Neuronal stem cell (in vitro differentiated cells): ENCODE measurements around the gene MAP6.

Source experiments
- DNase-seq: peaks from one replicate; pipeline ENCODE4 v3.0.0-alpha.2; 2013; ENCODE audit warnings: low spot score
- H2AFZ ChIP-seq: one replicate; pipeline ENCODE4 v1.6.1; 2013; ENCODE audit warnings: mild to moderate bottlenecking, low read length, inconsistent platforms
- H2AK5ac ChIP-seq: 2 replicates; pipeline ENCODE4 v1.6.1; 2013; ENCODE audit warnings: low read depth, mild to moderate bottlenecking, inconsistent platforms, low read length, moderate library complexity, mixed read lengths
- H2BK120ac ChIP-seq: 2 replicates; pipeline ENCODE4 v1.6.1; 2013; ENCODE audit warnings: low read depth, mild to moderate bottlenecking, inconsistent platforms, low read length, moderate library complexity, mixed read lengths
- H2BK12ac ChIP-seq: one replicate; pipeline ENCODE4 v1.6.1; 2013; ENCODE audit warnings: low read length, inconsistent platforms
- H2BK15ac ChIP-seq: 2 replicates; pipeline ENCODE4 v1.6.1; 2013; ENCODE audit warnings: mild to moderate bottlenecking, low read length, inconsistent platforms, mixed read lengths
- H2BK5ac ChIP-seq: one replicate; pipeline ENCODE4 v1.6.1; 2013; ENCODE audit warnings: inconsistent platforms, mild to moderate bottlenecking, low read length, moderate library complexity
- H3K14ac ChIP-seq: one replicate; pipeline ENCODE4 v1.6.1; 2013; ENCODE audit warnings: low read length, inconsistent platforms
- H3K18ac ChIP-seq: 2 replicates; pipeline ENCODE4 v1.6.1; 2013; ENCODE audit warnings: low read length, inconsistent platforms
- H3K23ac ChIP-seq: 2 replicates; pipeline ENCODE4 v1.6.1; 2013; ENCODE audit warnings: low read depth, mild to moderate bottlenecking, mixed read lengths, low read length, inconsistent platforms; ENCODE audit not compliant: poor library complexity
- H3K27ac ChIP-seq: replicated peaks from 3 replicates; pipeline ENCODE4 v1.5.1; 2013; ENCODE audit warnings: low read length, inconsistent platforms
- H3K27me3 ChIP-seq, 3 experiments: 2 replicates each; pipeline ENCODE4 v1.6.1; 2013; ENCODE audit warnings: low read length in 3 of 3, mild to moderate bottlenecking in 2 of 3, inconsistent platforms in 1 of 3, low read depth in 1 of 3, mixed read lengths in 1 of 3, moderate library complexity in 1 of 3; ENCODE audit not compliant: control insufficient read depth in 3 of 3, insufficient read depth in 3 of 3
- H3K36me3 ChIP-seq, 2 donors: replicated peaks in 1 of 2; 2 replicates each; pipeline ENCODE4 v1.6.1; 2013; ENCODE audit warnings: low read length in 2 of 2; ENCODE audit not compliant: control insufficient read depth in 2 of 2, insufficient read depth in 2 of 2
- H3K4ac ChIP-seq: 2 replicates; pipeline ENCODE4 v1.6.1; 2013; ENCODE audit warnings: inconsistent platforms, mild to moderate bottlenecking, low read length, moderate library complexity
- H3K4me1 ChIP-seq, 2 donors: 1 replicate in 1 of 2; 2 replicates in 1 of 2; pipeline ENCODE4 v1.6.1; 2013; ENCODE audit warnings: low read length in 2 of 2, low read depth in 1 of 2; ENCODE audit not compliant: control insufficient read depth in 2 of 2, insufficient read depth in 1 of 2
- H3K4me2 ChIP-seq: one replicate; pipeline ENCODE4 v1.6.1; 2013; ENCODE audit warnings: mild to moderate bottlenecking, low read length, inconsistent platforms; ENCODE audit not compliant: insufficient read depth, poor library complexity, severe bottlenecking
- H3K4me3 ChIP-seq, 2 donors: 2 replicates each; pipeline ENCODE4 v1.5.1; 2013; ENCODE audit warnings: low read length in 2 of 2, mild to moderate bottlenecking in 2 of 2, inconsistent platforms in 1 of 2, moderate library complexity in 1 of 2
- H3K79me1 ChIP-seq: one replicate; pipeline ENCODE4 v1.6.1; 2013; ENCODE audit warnings: low read depth, mild to moderate bottlenecking, inconsistent platforms, low read length, moderate library complexity
- H3K9ac ChIP-seq: one replicate; pipeline ENCODE4 v1.6.1; 2013; ENCODE audit warnings: mild to moderate bottlenecking, low read depth, low read length, inconsistent platforms; ENCODE audit not compliant: poor library complexity
- H3K9me3 ChIP-seq, 2 donors: replicated peaks in 1 of 2; 2 replicates each; pipeline versions ENCODE3 to v1.6.1; 2013; ENCODE audit warnings: low read length in 2 of 2, mild to moderate bottlenecking in 2 of 2, inconsistent platforms in 1 of 2, low read depth in 1 of 2, mixed read lengths in 1 of 2, moderate library complexity in 1 of 2; ENCODE audit not compliant: control insufficient read depth in 2 of 2, insufficient read depth in 1 of 2
- H4K8ac ChIP-seq: one replicate; pipeline ENCODE4 v1.6.1; 2013; ENCODE audit warnings: low read depth, mild to moderate bottlenecking, inconsistent platforms, low read length, moderate library complexity
- H4K91ac ChIP-seq: one replicate; pipeline ENCODE4 v1.6.1; 2013; ENCODE audit warnings: low read length, low read depth, mild to moderate bottlenecking, inconsistent platforms; ENCODE audit not compliant: poor library complexity
- WGBS, 2 donors: extraction: QIAGEN DNeasy Blood & Tissue Kit; methylation state at CpG; one replicate each; pipeline ENCODE4 v1.1.7; 2013; ENCODE audit warnings: missing lambda C conversion rate in 2 of 2, mixed read lengths in 1 of 2; ENCODE audit not compliant: insufficient read length in 2 of 2, insufficient replicate concordance in 1 of 2; ENCODE audit errors: extremely low coverage in 2 of 2; 5-methylcytosine and 5-hydroxymethylcytosine counted together

MAP6 gene

DNA sequence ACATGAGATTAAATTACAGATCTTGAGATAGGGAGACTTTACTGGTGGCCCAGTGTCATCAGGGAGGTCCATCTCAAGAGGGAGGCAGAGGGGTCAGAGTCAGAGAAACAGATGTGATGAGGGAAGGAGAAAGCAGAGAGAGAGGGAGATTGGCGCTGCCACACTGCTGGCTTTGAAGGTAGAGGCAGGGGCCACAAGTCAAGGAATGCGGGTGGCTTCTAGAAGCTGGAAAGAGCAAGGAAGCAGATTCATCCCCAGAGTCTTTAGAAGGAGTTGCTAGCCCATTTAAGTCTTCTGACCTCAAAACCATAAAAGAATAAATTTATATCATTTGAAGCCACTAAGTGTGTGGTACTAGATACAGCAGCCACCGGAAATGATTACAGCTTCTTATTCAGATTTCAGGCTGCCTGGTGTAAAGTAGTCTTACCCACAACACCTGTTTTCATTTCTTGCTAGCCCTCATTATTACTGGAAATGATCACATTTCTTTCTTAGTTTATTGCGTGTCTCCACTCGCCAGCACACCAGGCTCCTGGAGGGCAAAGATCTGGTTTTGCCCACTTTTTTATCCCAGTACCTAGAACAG, 119.4 kb downstream of the MAP6 start:
- Histone ChIP-seq H3K79me1 (no peaks in the 10 kb centered on the region), H2BK12ac (no peak overlapping the region), H3K4me3 (no peak overlapping the region), H3K18ac (no peak overlapping the region), H2BK15ac (no peak overlapping the region), H3K27ac (no peak overlapping the region), H2AFZ (no peak overlapping the region), H4K8ac (no peak overlapping the region), H4K91ac (no peak overlapping the region), H3K27me3 (no peaks in the 10 kb centered on the region), H2BK120ac (no peak overlapping the region), H3K23ac (no peak overlapping the region), H2AK5ac (no peak overlapping the region), H3K36me3 (no peaks in the 10 kb centered on the region), H3K9ac (no peak overlapping the region), H3K9me3 (peaks cover 0 to 2% of the 10 kb centered on the region in 2 donors), H3K4ac (no peak overlapping the region), H2BK5ac (no peak overlapping the region), H3K4me1 (peaks cover 6 to 8% of the 10 kb centered on the region in 2 donors), H3K4me2 (no peak overlapping the region), H3K14ac (no peak overlapping the region)
- WGBS, 2 donors = no CpG with 5 or more reads among the region's 5 CpGs
- no peak for DNase-seq

DNA sequence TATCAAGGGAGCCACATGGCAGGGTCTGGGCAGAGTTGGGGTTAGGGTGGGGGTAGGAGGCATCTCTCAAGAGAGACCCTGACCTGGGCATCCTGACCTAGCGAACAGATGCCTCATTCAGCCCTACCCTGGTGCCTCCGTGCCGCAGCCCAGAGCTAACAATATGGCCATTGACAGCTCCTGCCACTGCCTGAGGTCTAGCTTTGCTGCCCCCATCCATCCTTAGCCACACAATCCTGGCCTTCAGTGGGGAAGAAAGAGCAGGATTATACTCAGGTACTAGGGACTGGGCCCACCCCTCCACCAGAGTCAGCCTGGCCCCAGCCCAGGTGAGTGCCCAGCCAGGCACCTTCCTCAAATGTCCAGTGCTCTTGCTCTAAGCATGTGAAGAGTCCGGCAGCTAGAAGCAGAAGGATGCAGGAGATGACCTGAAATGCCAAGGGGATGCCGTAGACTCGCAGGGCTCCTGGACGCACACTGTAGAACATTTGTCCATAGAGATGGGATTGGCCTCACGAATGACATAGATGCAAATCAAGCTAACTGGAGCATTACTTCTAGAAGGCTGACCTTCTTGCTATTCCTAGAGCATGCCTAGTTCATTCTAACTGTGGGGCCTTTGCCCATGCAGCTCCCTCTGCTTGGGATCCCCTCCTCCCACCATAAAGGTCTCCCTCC, 120.1 kb downstream of the MAP6 start:
- no CpG with 5 or more reads among the region's 8 CpGs for WGBS, 2 donors
- peak overlapping the region; percentile 60 for H2BK15ac ChIP-seq

DNA sequence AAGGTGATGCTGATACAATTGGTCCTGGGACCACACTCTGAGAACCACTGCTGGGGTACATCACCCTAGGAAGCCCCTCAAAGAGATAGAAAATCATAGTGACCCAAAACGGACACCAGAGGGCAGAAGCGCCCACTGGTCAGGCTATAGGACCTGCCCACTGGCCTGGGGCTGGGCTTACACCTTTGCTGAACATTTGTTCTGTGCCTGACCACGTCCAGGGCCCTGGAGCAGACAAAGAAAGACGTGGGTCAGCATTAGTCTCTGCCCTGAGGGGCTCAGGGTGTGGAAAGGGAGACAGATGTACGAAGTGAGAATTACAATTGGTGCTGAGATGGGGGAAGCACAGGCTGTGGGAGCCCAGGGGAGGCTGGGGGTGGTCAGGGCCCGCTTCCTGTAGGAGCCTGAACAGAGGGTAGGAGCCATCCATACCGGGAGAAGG, 121.2 kb downstream of the MAP6 start:
- H2AFZ ChIP-seq = peak overlapping the region; percentile 82
- H3K4ac ChIP-seq = peak overlapping the region; percentile 59
- peak overlapping the region; percentile 49 for H4K91ac ChIP-seq
- H2AK5ac ChIP-seq = peak overlapping the region; percentile 72
- WGBS, 2 donors = no CpG with 5 or more reads among the region's 7 CpGs
- peaks cover 0 to 2% of the 10 kb centered on the region in 2 donors for H3K9me3 ChIP-seq
- no peak overlapping the region for H3K4me2 ChIP-seq
- peak overlapping the region; percentile 89 for H3K18ac ChIP-seq
- H2BK5ac ChIP-seq = no peak overlapping the region
- no peak overlapping the region for H3K9ac ChIP-seq
- no peak overlapping the region for H3K4me3 ChIP-seq
- no peak overlapping the region for H3K23ac ChIP-seq
- no peaks in the 10 kb centered on the region for H3K79me1 ChIP-seq
- peaks cover 4% of the 10 kb centered on the region in 2 donors for H3K4me1 ChIP-seq
- no peak overlapping the region for H2BK120ac ChIP-seq
- no peak overlapping the region for H3K14ac ChIP-seq
- peak overlapping the region; percentile 17 for H4K8ac ChIP-seq
- no peaks in the 10 kb centered on the region for H3K36me3 ChIP-seq
- H3K27ac ChIP-seq = no peak overlapping the region
- H2BK12ac ChIP-seq = no peak overlapping the region
- peak overlapping the region; percentile 77 for H2BK15ac ChIP-seq
- peak; percentile 82 for DNase-seq
- no peaks in the 10 kb centered on the region for H3K27me3 ChIP-seq

More for the DNA sequence above, 120.1 kb downstream of the MAP6 start:
- Histone ChIP-seq H3K36me3 (no peaks in the 10 kb centered on the region), H2AK5ac (peak overlapping the region; percentile 44), H4K8ac (no peak overlapping the region), H3K27me3 (no peaks in the 10 kb centered on the region), H3K14ac (no peak overlapping the region), H2BK5ac (no peak overlapping the region), H3K9ac (peak overlapping the region; percentile 31), H3K4ac (no peak overlapping the region), H3K4me3 (no peak overlapping the region), H2BK12ac (no peak overlapping the region), H3K4me1 (peaks cover 4% of the 10 kb centered on the region in 2 donors), H3K9me3 (peaks cover 0 to 2% of the 10 kb centered on the region in 2 donors), H2BK120ac (no peak overlapping the region), H3K18ac (peak overlapping the region; percentile 30), H3K79me1 (no peaks in the 10 kb centered on the region), H3K4me2 (no peak overlapping the region), H3K23ac (no peak overlapping the region), H2AFZ (no peak overlapping the region), H4K91ac (peak overlapping the region; percentile 13), H3K27ac (no peak overlapping the region)
- DNase-seq = no peak

DNA sequence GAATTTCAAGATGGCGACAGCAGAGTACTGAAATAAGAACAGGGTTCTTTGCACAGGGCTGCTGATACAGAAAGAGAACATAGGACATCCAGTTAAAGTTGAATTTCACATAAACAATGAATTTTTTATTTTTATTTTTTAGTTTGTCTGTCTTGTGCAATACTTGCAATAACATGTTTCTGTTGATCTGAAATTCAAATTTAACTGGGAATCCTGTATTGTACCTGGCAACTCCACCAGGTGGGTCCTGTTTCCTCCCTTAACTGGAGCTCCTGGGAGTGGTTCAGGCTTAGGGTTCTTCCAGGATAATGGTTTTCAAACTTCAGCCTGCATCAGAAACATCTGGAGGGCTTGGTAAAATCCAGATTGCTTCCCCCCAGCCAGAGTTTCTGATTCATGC, 121.7 kb downstream of the MAP6 start:
- Histone ChIP-seq H3K9me3 (peaks cover 0 to 2% of the 10 kb centered on the region in 2 donors), H3K9ac (no peak overlapping the region), H3K4me1 (peaks cover 4% of the 10 kb centered on the region in 2 donors), H3K27ac (no peak overlapping the region), H2BK15ac (peak overlapping the region; percentile 54), H4K8ac (no peak overlapping the region), H3K27me3 (peaks cover 0 to 2% (median 0%) of the 10 kb centered on the region in 3 experiments), H2BK120ac (no peak overlapping the region), H2BK5ac (no peak overlapping the region), H3K4me2 (no peak overlapping the region), H3K4ac (no peak overlapping the region), H2AK5ac (no peak overlapping the region), H3K79me1 (no peaks in the 10 kb centered on the region), H3K36me3 (no peaks in the 10 kb centered on the region), H3K14ac (no peak overlapping the region), H3K18ac (no peak overlapping the region), H2AFZ (no peak overlapping the region), H2BK12ac (peak overlapping the region; percentile 63), H3K23ac (no peak overlapping the region), H3K4me3 (no peak overlapping the region), H4K91ac (no peak overlapping the region)
- no CpG with 5 or more reads among the region's 1 CpG for WGBS, 2 donors
- DNase-seq = no peak
